DND-41 (cell line): ENCODE results near the gene ATP11B.

Experiments
- CTCF ChIP-seq: IDR thresholded peaks from 2 replicates; pipeline ENCODE4 v1.5.1; 2012; ENCODE audit warnings: borderline replicate concordance, low read length, moderate library complexity, mild to moderate bottlenecking; ENCODE audit not compliant: poor library complexity, severe bottlenecking; ENCODE audit errors: extremely low read depth
- EZH2 ChIP-seq: IDR thresholded peaks from 3 replicates; pipeline ENCODE4 v1.6.1; 2012; ENCODE audit warnings: borderline replicate concordance, low read depth, mild to moderate bottlenecking, moderate library complexity, low read length, inconsistent platforms; ENCODE audit not compliant: severe bottlenecking

GRCh38 chr3:182808041-182808770, 14.9 kb downstream of the ATP11B start:
- TF ChIP-seq CTCF (no peak), EZH2 (no peak)
